H1 (cell line): Measurements from ENCODE around the gene LOC101059915.

Source experiments
- BCL11A ChIP-seq, 2 experiments: IDR thresholded peaks; one replicate each; pipeline ENCODE4 v1.6.1; 2011; ENCODE audit warnings: low read depth in 2 of 2, low read length in 2 of 2, mild to moderate bottlenecking in 2 of 2
- GABPA ChIP-seq: IDR thresholded peaks from 2 replicates; pipeline ENCODE4 v1.6.1; 2011; ENCODE audit warnings: mild to moderate bottlenecking, low read length, moderate library complexity, borderline replicate concordance; ENCODE audit not compliant: insufficient read depth
- MAX ChIP-seq: IDR thresholded peaks from 2 replicates; pipeline ENCODE4 v1.6.1; 2012; ENCODE audit warnings: inconsistent platforms
- POLR2A ChIP-seq, 2 experiments: IDR thresholded peaks; 1 replicate in 1 of 2; 2 replicates in 1 of 2; pipeline ENCODE4 v1.6.1; 2011; ENCODE audit warnings: low read depth in 2 of 2, low read length in 2 of 2, mild to moderate bottlenecking in 2 of 2; ENCODE audit errors: control extremely low read depth in 1 of 2
- POLR2AphosphoS5 ChIP-seq: IDR thresholded peaks from 2 replicates; pipeline ENCODE4 v1.6.1; 2011; ENCODE audit warnings: low read depth, low read length
- RAD21 ChIP-seq, 2 experiments: IDR thresholded peaks in 1 of 2; conservative IDR thresholded peaks in 1 of 2; 2 replicates each; pipeline ENCODE4 v1.6.1; 2011; ENCODE audit warnings: low read depth in 2 of 2, low read length in 2 of 2, improper control_type of control experiment in 1 of 2, inconsistent platforms in 1 of 2, mild to moderate bottlenecking in 1 of 2, moderate library complexity in 1 of 2
- RNF2 ChIP-seq: fragments of 200-900, 300-1000 bp; sonication (generic); IDR thresholded peaks from 2 replicates; pipeline ENCODE4 v1.7.1; 2016; ENCODE audit warnings: borderline replicate concordance, low read depth, mild to moderate bottlenecking, antibody characterized with exemption, low read length; ENCODE audit not compliant: poor library complexity, severe bottlenecking; ENCODE audit errors: missing control alignments
- SP1 ChIP-seq: IDR thresholded peaks from 2 replicates; pipeline ENCODE4 v1.6.1; 2011; ENCODE audit warnings: low read depth, low read length
- TAF1 ChIP-seq: IDR thresholded peaks from 2 replicates; pipeline ENCODE4 v1.6.1; 2011; ENCODE audit warnings: mild to moderate bottlenecking, low read depth, low read length
- TF ChIP-seq, protein P1 (sequence below): IDR thresholded peaks from 2 replicates; pipeline ENCODE4 v1.6.1; 2011; ENCODE audit warnings: low read length, improper control_type of control experiment
- TF ChIP-seq, protein P2 (sequence below), 3 experiments: IDR thresholded peaks; 1 replicate in 2 of 3; 2 replicates in 1 of 3; pipeline versions ENCODE4 v1.5.1 to v1.6.1; 2011; ENCODE audit warnings: low read length in 3 of 3, mild to moderate bottlenecking in 3 of 3, inconsistent platforms in 2 of 3, low read depth in 1 of 3, moderate library complexity in 1 of 3; ENCODE audit not compliant: insufficient read depth in 1 of 3; ENCODE audit errors: control extremely low read depth in 1 of 3

DNA sequence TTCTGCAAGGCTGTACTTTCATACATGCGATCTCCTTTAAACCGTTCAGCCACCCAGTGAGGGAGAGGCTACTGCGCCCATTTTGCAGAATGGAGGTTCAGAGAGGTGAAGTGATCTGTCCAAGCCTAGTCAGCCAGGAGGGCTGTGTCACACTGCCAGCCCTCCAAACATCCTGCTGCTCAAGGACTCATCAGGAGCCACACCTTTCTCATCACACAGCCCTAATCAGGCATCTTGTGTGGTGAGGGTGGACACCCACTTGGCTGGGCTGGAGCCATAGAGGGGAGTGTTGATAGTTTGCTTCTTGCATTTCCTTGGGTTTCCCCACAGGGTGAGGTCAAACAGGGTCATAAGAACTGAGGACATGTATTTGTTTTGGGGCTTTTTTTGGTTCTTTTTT, 43.6 kb upstream of the LOC101059915 start:
- TF ChIP-seq BCL11A (IDR thresholded peaks at IDR 0.05; ENCODE audit: low read depth in 2 of 2, low read length in 2 of 2) (no peak), POLR2A (IDR thresholded peaks at IDR 0.05; ENCODE audit: control extremely low read depth in 1 of 2, low read depth in 2 of 2, low read length in 2 of 2) (no peak), GABPA (no peak), RAD21 (IDR thresholded peaks at IDR 0.05 in 1 of 2, conservative IDR thresholded peaks at IDR 0.05 in 1 of 2; ENCODE audit: low read depth in 2 of 2, low read length in 2 of 2) (no peak), TAF1 (no peak), MAX (no peak), SP1 (no peak), POLR2AphosphoS5 (no peak), RNF2 (no peak)
- TF ChIP-seq, protein P1, sequence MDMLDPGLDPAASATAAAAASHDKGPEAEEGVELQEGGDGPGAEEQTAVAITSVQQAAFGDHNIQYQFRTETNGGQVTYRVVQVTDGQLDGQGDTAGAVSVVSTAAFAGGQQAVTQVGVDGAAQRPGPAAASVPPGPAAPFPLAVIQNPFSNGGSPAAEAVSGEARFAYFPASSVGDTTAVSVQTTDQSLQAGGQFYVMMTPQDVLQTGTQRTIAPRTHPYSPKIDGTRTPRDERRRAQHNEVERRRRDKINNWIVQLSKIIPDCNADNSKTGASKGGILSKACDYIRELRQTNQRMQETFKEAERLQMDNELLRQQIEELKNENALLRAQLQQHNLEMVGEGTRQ: no peak
- TF ChIP-seq, protein P2, sequence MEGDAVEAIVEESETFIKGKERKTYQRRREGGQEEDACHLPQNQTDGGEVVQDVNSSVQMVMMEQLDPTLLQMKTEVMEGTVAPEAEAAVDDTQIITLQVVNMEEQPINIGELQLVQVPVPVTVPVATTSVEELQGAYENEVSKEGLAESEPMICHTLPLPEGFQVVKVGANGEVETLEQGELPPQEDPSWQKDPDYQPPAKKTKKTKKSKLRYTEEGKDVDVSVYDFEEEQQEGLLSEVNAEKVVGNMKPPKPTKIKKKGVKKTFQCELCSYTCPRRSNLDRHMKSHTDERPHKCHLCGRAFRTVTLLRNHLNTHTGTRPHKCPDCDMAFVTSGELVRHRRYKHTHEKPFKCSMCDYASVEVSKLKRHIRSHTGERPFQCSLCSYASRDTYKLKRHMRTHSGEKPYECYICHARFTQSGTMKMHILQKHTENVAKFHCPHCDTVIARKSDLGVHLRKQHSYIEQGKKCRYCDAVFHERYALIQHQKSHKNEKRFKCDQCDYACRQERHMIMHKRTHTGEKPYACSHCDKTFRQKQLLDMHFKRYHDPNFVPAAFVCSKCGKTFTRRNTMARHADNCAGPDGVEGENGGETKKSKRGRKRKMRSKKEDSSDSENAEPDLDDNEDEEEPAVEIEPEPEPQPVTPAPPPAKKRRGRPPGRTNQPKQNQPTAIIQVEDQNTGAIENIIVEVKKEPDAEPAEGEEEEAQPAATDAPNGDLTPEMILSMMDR (IDR thresholded peaks at IDR 0.05; ENCODE audit: control extremely low read depth in 1 of 3, insufficient read depth in 1 of 3, low read depth in 1 of 3, low read length in 3 of 3): no peak
